Ureter (tissue), 1 donor: ENCODE results near the gene POLE. TPM values are rescaled to one million over a fixed set of nuclear protein-coding genes. Genes with fewer than 3 reads are reported as not detected.

Experiments used
- DNase-seq: peaks from one replicate; pipeline ENCODE4 v3.0.0-alpha.2; 2020; ENCODE audit warnings: low spot score
- total RNA-seq: library from RNA; stranded (reverse); gene quantifications from one replicate; pipeline ENCODE4 v1.2.4, GENCODE V29; 2023
- donor health status: DM: yes; HTN: yes; CAD: no.

POLE gene
- total RNA-seq, 1 donor from 2014 or later, result 42.4 TPM

GRCh38 chr12:132597333-132598316, 89.5 kb downstream of the POLE start:
- no peak for DNase-seq

- DNase-seq, result no peak
Observed at GRCh38 chr12:132596016-132596415, 91.1 kb downstream of the POLE start.

GRCh38 chr12:132595183-132595582, 92.0 kb downstream of the POLE start:
- no peak for DNase-seq

- peak; percentile 92 for DNase-seq
Observed at GRCh38 chr12:132593938-132594358, 93.2 kb downstream of the POLE start.

GRCh38 chr12:132593521-132593920, 93.6 kb downstream of the POLE start:
- DNase-seq, result no peak

- no peak for DNase-seq
Observed at GRCh38 chr12:132593071-132593470, 94.1 kb downstream of the POLE start.

- no peak for DNase-seq
Observed at GRCh38 chr12:132592282-132592970, 94.7 kb downstream of the POLE start.

- no peak for DNase-seq
Observed at GRCh38 chr12:132591107-132591935, 95.8 kb downstream of the POLE start.

- DNase-seq, result no peak
Observed at GRCh38 chr12:132588821-132589669, 98.1 kb downstream of the POLE start.

GRCh38 chr12:132588319-132588718, 98.8 kb downstream of the POLE start:
- DNase-seq, result no peak

- DNase-seq, result no peak
Observed at GRCh38 chr12:132587781-132588180, 99.4 kb downstream of the POLE start.

- DNase-seq, result no peak
Observed at GRCh38 chr12:132586929-132587328, 100.2 kb downstream of the POLE start.

- no peak for DNase-seq
Observed at GRCh38 chr12:132585177-132585576, 102.0 kb downstream of the POLE start.

GRCh38 chr12:132584429-132584828, 102.7 kb downstream of the POLE start:
- no peak for DNase-seq

- no peak for DNase-seq
Observed at GRCh38 chr12:132583736-132584135, 103.4 kb downstream of the POLE start.

- no peak for DNase-seq
Observed at GRCh38 chr12:132583411-132583710, 103.8 kb downstream of the POLE start.

GRCh38 chr12:132582582-132583410, 104.3 kb downstream of the POLE start:
- no peak for DNase-seq

GRCh38 chr12:132582058-132582420, 105.1 kb downstream of the POLE start:
- no peak for DNase-seq

- DNase-seq, result no peak
Observed at GRCh38 chr12:132581348-132582057, 105.6 kb downstream of the POLE start.
